Right atrium auricular region (tissue), 2 donors: ENCODE results near the gene BHMT. TPM values are rescaled to one million over a fixed set of nuclear protein-coding genes. Genes with fewer than 3 reads are reported as not detected.

Experiments used
- DNase-seq: peaks from one replicate; pipeline ENCODE4 v3.0.0-alpha.2; 2019; ENCODE audit warnings: low spot score
- H3K27ac ChIP-seq, 2 donors: fragments of 200-600 bp; sonication (generic); 1 replicate in 1 of 2; 2 replicates in 1 of 2; pipeline ENCODE4 v1.5.1; 2016 to 2019
- H3K27me3 ChIP-seq, 2 donors: fragments of 200-600 bp; sonication (generic); one replicate each; pipeline versions ENCODE4 v1.5.1 to v1.6.0; 2017 to 2019
- H3K36me3 ChIP-seq: fragments of 200-600 bp; sonication (generic); one replicate; pipeline ENCODE4 v1.5.1; 2016
- H3K4me1 ChIP-seq, 2 donors: fragments of 200-600 bp; sonication (generic); one replicate each; pipeline versions ENCODE4 v1.5.1 to v1.6.0; 2017 to 2019
- H3K4me3 ChIP-seq, 2 donors: fragments of 200-600 bp; sonication (generic); 1 replicate in 1 of 2; 2 replicates in 1 of 2; pipeline ENCODE4 v1.5.1; 2017 to 2019; ENCODE audit warnings: mild to moderate bottlenecking in 1 of 2, moderate library complexity in 1 of 2
- H3K9me3 ChIP-seq, 2 donors: fragments of 200-600 bp; sonication (generic); one replicate each; pipeline ENCODE4 v1.5.1; 2019
- CTCF ChIP-seq, 2 donors: fragments of 200-600 bp; sonication (generic); IDR thresholded peaks; one replicate each; pipeline ENCODE4 v1.5.1; 2019; ENCODE audit warnings: antibody characterized with exemption in 2 of 2
- total RNA-seq, 2 donors: library from RNA; depleted of rRNA; stranded (reverse); fragments of >200 nt; gene quantifications; one replicate each; pipeline ENCODE4 v1.1.0, GENCODE V29; 2016

The BHMT gene
- total RNA-seq, 2 donors from 2014 or later = not detected

DNA sequence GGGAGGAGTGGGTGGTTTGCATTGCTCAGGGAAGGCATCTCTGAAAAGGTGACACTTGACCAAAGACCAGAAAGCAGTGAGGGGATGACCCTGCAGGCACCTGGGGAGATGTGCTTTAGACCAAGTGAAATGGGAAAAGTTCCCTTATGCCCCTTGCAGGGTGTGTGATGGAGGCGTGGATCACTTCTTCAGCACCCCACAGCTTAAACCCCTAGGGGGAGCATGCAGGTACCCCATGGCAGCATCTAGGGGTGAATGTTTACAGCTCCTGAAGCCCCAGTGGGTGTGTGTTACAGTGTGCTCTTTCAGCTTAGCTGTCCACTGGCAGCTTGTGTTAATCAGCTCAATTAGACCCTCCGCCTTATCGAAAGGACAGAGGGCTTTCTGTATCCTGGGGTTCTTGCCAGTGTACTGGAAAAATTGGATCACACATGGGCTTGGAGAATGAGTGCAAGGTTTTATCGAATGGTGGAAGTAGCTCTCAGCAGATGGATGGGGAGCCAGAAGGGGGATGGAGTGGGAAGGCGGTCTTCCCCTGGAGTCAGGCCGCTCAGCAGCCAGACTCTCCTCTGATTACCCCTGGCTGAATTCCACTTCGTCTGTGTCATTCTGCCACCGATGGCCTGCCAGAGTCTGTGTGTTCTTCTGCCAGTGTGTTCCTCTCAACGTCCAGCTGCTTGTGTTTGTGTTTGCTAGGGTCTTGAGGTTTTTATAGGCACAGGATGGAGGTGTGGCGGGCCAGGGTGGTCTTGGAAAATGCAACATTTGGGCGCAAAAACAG is 35.8 kb upstream of the BHMT start:
- no peak overlapping the region for H3K4me3 ChIP-seq
- H3K27ac ChIP-seq = no peak overlapping the region
- H3K4me1 ChIP-seq = peaks cover 0 to 6% of the 10 kb centered on the region in 2 donors
- no peaks in the 10 kb centered on the region for H3K9me3 ChIP-seq
- DNase-seq = no peak
- TF ChIP-seq CTCF (IDR thresholded peaks at IDR 0.05) = no peak
- H3K36me3 ChIP-seq = no peaks in the 10 kb centered on the region
- no peaks in the 10 kb centered on the region for H3K27me3 ChIP-seq

DNA sequence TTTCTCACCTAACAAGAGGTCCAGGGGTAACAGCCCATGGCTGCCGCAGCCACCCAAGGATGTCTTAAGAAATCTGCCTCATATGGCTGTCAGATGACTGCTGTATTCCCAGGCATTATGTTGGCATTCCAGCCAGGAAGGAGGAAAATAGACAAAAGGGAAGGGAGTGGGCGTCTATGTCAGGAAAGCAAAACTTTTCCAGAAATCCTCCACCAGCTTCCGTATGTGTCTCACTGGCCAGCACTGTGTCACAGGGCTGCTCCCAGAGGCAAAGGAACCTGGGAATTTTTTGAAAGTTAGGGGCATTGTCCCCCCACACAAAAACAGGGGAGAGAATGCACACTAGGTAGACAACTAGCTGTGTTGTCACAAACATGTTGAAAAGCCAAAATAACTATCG is 34.8 kb upstream of the BHMT start:
- Histone ChIP-seq H3K4me1 (peaks cover 0 to 6% of the 10 kb centered on the region in 2 donors), H3K9me3 (no peaks in the 10 kb centered on the region), H3K4me3 (no peak overlapping the region), H3K27ac (no peak overlapping the region), H3K36me3 (no peaks in the 10 kb centered on the region), H3K27me3 (no peaks in the 10 kb centered on the region)
- TF ChIP-seq CTCF (IDR thresholded peaks at IDR 0.05) = no peak
- no peak for DNase-seq

DNA sequence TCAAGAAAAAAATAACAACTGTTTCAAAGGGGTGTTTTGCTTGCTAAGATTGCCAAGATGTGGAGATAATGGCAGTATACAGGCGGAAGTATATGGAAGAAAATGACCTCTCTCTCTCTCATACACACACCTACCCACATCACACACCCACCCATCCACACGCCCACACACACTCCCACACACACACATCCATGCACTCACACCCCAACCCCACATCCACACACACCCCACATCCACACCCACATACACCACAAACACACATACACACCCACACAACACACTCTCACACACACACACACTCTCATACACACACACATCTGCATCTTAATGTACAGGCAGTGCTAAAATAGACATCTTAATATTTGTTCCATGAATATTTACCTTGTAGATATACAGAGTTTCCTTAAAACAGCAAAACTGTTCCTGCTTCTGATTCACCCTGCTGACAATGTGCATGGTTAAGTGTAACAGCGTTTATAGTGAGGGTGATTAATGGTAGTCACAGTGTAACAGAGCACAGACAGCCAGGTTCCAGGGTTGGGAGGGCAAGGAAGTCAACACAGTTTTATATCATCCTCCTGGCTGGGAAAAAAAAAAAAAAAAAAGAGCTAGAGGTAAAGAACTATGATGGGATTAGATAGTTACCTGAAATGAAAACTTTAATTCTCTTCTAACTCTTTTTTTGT is 33.8 kb upstream of the BHMT start:
- Histone ChIP-seq H3K27ac (no peak overlapping the region), H3K4me1 (peaks cover 0 to 6% of the 10 kb centered on the region in 2 donors)
- no peak for DNase-seq

DNA sequence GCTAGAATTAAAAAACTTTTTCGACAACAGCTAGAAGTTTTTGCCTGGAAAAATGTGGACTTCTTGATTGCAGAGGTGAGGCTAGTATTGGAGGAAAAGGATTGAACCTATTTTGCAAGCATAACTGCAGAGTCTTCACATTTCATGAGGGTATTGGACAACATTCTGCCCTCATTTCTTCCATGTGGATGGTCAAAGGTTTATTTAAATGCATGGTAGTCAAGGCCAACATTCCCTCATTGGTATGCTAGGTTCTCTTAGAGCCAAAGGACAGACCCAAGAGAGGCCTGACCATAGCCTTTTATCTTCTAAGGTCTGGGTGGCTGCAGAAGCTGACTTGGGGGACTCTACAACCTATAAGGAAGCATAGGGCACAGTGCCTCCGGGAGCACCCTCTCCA is 30.8 kb upstream of the BHMT start:
- Histone ChIP-seq H3K4me1 (peaks cover 0 to 6% of the 10 kb centered on the region in 2 donors), H3K36me3 (no peaks in the 10 kb centered on the region), H3K27ac (no peak overlapping the region), H3K27me3 (no peaks in the 10 kb centered on the region), H3K9me3 (no peaks in the 10 kb centered on the region), H3K4me3 (no peak overlapping the region)
- DNase-seq = no peak
- TF ChIP-seq CTCF (IDR thresholded peaks at IDR 0.05) = no peak

More for the DNA sequence above, 33.8 kb upstream of the BHMT start:
- Histone ChIP-seq H3K9me3 (no peaks in the 10 kb centered on the region), H3K36me3 (no peaks in the 10 kb centered on the region), H3K27me3 (no peaks in the 10 kb centered on the region), H3K4me3 (no peak overlapping the region)
- TF ChIP-seq CTCF (IDR thresholded peaks at IDR 0.05) = no peak

- H3K36me3 ChIP-seq = no peaks in the 10 kb centered on the region
- TF ChIP-seq CTCF (IDR thresholded peaks at IDR 0.05) = no peak
These were observed 29.8 kb upstream of the BHMT start for GRCh38 chr5:79081779-79082178.

More at GRCh38 chr5:79081779-79082178, 29.8 kb upstream of the BHMT start:
- Histone ChIP-seq H3K4me1 (peaks cover 0 to 2% of the 10 kb centered on the region in 2 donors), H3K9me3 (no peaks in the 10 kb centered on the region), H3K27me3 (no peaks in the 10 kb centered on the region), H3K4me3 (no peak overlapping the region), H3K27ac (no peak overlapping the region)
- DNase-seq = no peak
